MM.1S (cell line): ENCODE data around the gene ERC2.

Experiments used
- DNase-seq: peaks from one replicate; pipeline ENCODE4 v3.0.0-alpha.2; 2015
- H2AFZ ChIP-seq: fragments of 300-600 bp; sonication (generic); 2 replicates; pipeline ENCODE4 v1.6.0; 2016; ENCODE audit warnings: antibody characterized with exemption, low read length
- H3F3A ChIP-seq: fragments of 300-600 bp; sonication (generic); 2 replicates; pipeline ENCODE4 v1.6.1; 2016; ENCODE audit warnings: mild to moderate bottlenecking, antibody characterized with exemption, low read length, moderate library complexity, mixed read lengths; ENCODE audit not compliant: insufficient read depth
- H3K27ac ChIP-seq: fragments of 300-600 bp; sonication (generic); 2 replicates; pipeline ENCODE4 v1.5.1; 2016; ENCODE audit warnings: mild to moderate bottlenecking, low read length
- H3K27me3 ChIP-seq: fragments of 300-600 bp; sonication (generic); replicated peaks from 2 replicates; pipeline ENCODE4 v1.6.0; 2016; ENCODE audit warnings: low read length; ENCODE audit not compliant: insufficient read depth
- H3K36me3 ChIP-seq: fragments of 300-600 bp; sonication (generic); replicated peaks from 2 replicates; pipeline ENCODE4 v1.6.1; 2016; ENCODE audit warnings: mild to moderate bottlenecking, low read length, mixed read lengths; ENCODE audit not compliant: insufficient read depth
- H3K4me1 ChIP-seq: fragments of 300-600 bp; sonication (generic); 2 replicates; pipeline ENCODE4 v1.6.1; 2016; ENCODE audit warnings: low read length, mixed read lengths
- H3K4me2 ChIP-seq: fragments of 300-600 bp; sonication (generic); 2 replicates; pipeline ENCODE4 v1.6.0; 2016; ENCODE audit warnings: low read depth, low read length
- H3K4me3 ChIP-seq: fragments of 300-600 bp; sonication (generic); 2 replicates; pipeline ENCODE4 v1.5.1; 2016; ENCODE audit warnings: low read length, mixed read lengths
- H3K79me2 ChIP-seq: fragments of 300-600 bp; sonication (generic); 2 replicates; pipeline ENCODE4 v1.6.1; 2016; ENCODE audit warnings: mixed run types, low read length, mixed read lengths
- H3K9ac ChIP-seq: fragments of 300-600 bp; sonication (generic); 2 replicates; pipeline ENCODE4 v1.6.1; 2016; ENCODE audit warnings: low read length, mixed read lengths
- H3K9me2 ChIP-seq: fragments of 300-600 bp; sonication (generic); replicated peaks from 2 replicates; pipeline ENCODE4 v1.6.1; 2016; ENCODE audit warnings: mild to moderate bottlenecking, low read length, mixed read lengths; ENCODE audit not compliant: insufficient read depth
- H3K9me3 ChIP-seq: fragments of 300-600 bp; sonication (generic); replicated peaks from 2 replicates; pipeline ENCODE4 v1.6.1; 2016; ENCODE audit warnings: mild to moderate bottlenecking, low read length, mixed read lengths; ENCODE audit not compliant: insufficient read depth
- H4K20me1 ChIP-seq: fragments of 300-600 bp; sonication (generic); 2 replicates; pipeline ENCODE4 v1.6.1; 2016; ENCODE audit warnings: mild to moderate bottlenecking, low read length, moderate library complexity, mixed read lengths; ENCODE audit not compliant: insufficient read depth
- CTCF ChIP-seq: fragments of 300-600 bp; sonication (generic); IDR thresholded peaks from 2 replicates; pipeline ENCODE4 v1.5.1; 2016; ENCODE audit warnings: antibody characterized with exemption, low read length, mixed read lengths
- EZH2 ChIP-seq: fragments of 300-600 bp; sonication (generic); optimal IDR thresholded peaks from 2 replicates; pipeline ENCODE3; 2017; ENCODE audit warnings: low read depth, mild to moderate bottlenecking, antibody characterized with exemption, low read length, mixed read lengths
- EZH2phosphoT487 ChIP-seq: fragments of 300-600 bp; sonication (generic); IDR thresholded peaks from 2 replicates; pipeline ENCODE4 v1.6.1; 2018; ENCODE audit warnings: antibody characterized with exemption, low read length

The ERC2 gene

DNA sequence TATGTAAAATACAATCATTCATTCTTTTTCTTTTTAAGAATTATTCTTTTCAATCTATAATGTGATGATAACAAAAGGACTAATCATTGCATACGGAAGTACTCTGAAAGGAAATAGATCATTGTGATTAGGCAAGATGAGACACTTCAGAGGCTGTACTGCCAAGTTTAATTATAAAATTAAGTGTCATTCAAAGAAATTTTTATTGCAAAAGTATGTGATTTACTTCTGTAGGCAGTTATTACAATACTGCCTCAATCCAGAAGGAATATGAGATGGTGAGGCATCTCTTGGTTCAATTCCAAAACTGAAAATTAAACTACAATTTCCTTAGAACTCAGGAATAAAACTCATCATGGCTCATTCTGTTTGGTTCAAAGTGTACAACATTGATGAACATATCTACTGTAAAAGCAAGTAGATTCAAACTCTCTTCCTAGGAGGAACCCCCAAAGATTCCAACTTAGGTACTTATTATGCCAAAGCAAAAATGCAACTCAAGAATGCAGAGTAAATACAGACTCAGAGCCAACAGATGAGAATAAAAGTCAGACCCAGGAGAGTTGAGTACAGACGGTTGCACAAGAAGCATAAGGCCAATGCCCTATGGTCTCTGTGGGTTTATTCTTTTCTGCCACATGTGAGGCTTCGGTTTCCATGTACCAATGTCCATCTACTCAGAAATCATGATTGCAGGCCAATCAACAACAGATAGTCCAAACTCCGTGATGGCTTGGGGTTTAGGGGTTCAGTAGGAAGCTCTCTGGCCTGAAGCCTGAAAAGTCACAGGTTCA, 862.6 kb downstream of the ERC2 start:
- no peaks in the 10 kb centered on the region for H4K20me1 ChIP-seq
- no peak overlapping the region for H3K4me3 ChIP-seq
- no peaks in the 10 kb centered on the region for H3K4me1 ChIP-seq
- no peak for DNase-seq
- H3K36me3 ChIP-seq = no peaks in the 10 kb centered on the region
- no peaks in the 10 kb centered on the region for H3K79me2 ChIP-seq
- H3K9me2 ChIP-seq = no peaks in the 10 kb centered on the region
- no peaks in the 10 kb centered on the region for H3F3A ChIP-seq
- H3K9ac ChIP-seq = no peak overlapping the region
- H3K27ac ChIP-seq = no peak overlapping the region
- TF ChIP-seq EZH2phosphoT487 (no peak), EZH2 (no peak), CTCF (no peak)
- H2AFZ ChIP-seq = no peak overlapping the region
- no peaks in the 10 kb centered on the region for H3K9me3 ChIP-seq
- no peaks in the 10 kb centered on the region for H3K27me3 ChIP-seq
- H3K4me2 ChIP-seq = no peak overlapping the region

DNA sequence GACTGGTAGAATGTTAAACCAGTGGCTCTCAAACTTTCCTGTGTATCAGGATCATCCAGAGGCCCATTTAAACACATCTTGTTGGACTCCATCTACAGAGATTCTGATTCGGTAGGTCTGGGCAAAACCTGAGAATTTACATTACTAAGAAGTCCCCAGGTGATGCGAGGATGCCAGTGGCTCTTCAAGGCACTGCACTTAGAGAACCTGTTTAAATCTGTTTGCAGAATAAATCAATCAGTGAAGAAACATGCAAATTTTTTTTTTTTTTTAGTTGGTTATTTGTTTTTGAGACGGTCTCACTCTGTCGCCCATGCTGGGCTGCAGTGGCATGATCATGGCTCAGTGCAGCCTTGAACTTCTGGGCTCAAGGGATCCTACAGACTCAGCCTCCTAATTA, 863.4 kb downstream of the ERC2 start:
- Histone ChIP-seq H3K9ac (no peak overlapping the region), H4K20me1 (no peaks in the 10 kb centered on the region), H3K27me3 (no peaks in the 10 kb centered on the region), H3F3A (no peaks in the 10 kb centered on the region), H3K4me2 (no peak overlapping the region), H3K9me2 (no peaks in the 10 kb centered on the region), H2AFZ (no peak overlapping the region), H3K9me3 (no peaks in the 10 kb centered on the region), H3K36me3 (no peaks in the 10 kb centered on the region), H3K4me1 (no peaks in the 10 kb centered on the region), H3K79me2 (no peaks in the 10 kb centered on the region), H3K4me3 (no peak overlapping the region), H3K27ac (no peak overlapping the region)
- no peak for DNase-seq
- TF ChIP-seq EZH2phosphoT487 (no peak), CTCF (no peak), EZH2 (no peak)

GRCh38 chr3:55604402-55604801, 863.9 kb downstream of the ERC2 start:
- H3K27ac ChIP-seq = no peak overlapping the region
- H3K36me3 ChIP-seq = no peaks in the 10 kb centered on the region
- no peak for DNase-seq
- H2AFZ ChIP-seq = no peak overlapping the region
- H3K9ac ChIP-seq = no peak overlapping the region
- H3K9me2 ChIP-seq = no peaks in the 10 kb centered on the region
- TF ChIP-seq CTCF = no peak
- TF ChIP-seq EZH2 = no peak
- no peak for TF ChIP-seq EZH2phosphoT487
- H3K79me2 ChIP-seq = no peaks in the 10 kb centered on the region
- no peak overlapping the region for H3K4me2 ChIP-seq
- H3K4me1 ChIP-seq = no peaks in the 10 kb centered on the region
- no peak overlapping the region for H3K4me3 ChIP-seq
- H3K9me3 ChIP-seq = no peaks in the 10 kb centered on the region
- H3K27me3 ChIP-seq = no peaks in the 10 kb centered on the region
- H3F3A ChIP-seq = no peaks in the 10 kb centered on the region
- no peaks in the 10 kb centered on the region for H4K20me1 ChIP-seq
